NCI-H510A treated with DMSO at 0.1 percent for 48 hours (cell line): Measurements from ENCODE around the gene NLK.
"Not testable (repeated sequence)": the region's sequence is repeated elsewhere in the genome, so short reads cannot be mapped to it uniquely, and the experiment has no call there.

ENCODE experiments used
- DNase-seq: peaks from one replicate; lab custom pipeline; 2025; lab: John Stamatoyannopoulos, UW

NLK gene

DNA sequence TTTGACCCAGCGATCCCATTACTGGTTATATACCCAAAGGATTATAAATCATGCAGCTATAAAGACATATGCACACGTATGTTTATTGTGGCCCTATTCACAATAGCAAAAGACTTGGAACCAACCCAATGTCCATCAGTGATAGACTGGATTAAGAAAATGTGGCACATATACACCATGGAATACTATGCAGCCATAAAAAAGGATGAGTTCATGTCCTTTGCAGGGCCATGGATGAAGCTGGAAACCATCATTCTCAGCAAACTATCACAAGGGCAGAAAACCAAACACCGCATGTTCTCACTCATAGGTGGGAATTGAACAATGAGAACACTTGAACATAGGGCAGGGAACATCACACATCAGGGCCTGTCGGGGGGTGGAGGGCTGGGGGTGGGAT, 112.9 kb downstream of the NLK start:
- not testable (repeated sequence) for DNase-seq

GRCh38 chr17:28159004-28159403, 116.5 kb downstream of the NLK start:
- no peak for DNase-seq

DNA sequence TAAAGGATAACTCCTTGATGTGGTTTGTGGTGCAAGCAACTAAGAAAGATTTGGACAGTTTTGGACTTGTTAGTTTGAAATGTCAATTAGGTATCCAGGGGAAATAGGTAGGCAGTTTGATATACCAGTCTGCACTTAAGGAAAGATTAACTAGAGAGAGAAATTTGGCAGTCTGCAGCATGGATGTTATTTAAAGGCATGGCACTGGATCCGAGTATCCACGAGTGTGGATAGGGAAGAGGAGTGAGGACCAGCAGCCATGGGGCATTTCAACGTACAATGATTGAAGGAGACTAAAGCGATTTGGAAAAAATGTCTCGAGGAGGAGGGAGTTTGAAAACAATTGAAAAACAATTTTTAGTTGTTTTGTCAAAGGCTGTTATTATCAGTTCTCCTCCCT, 117.4 kb downstream of the NLK start:
- DNase-seq, result no peak

GRCh38 chr17:28160610-28161009, 118.1 kb downstream of the NLK start:
- no peak for DNase-seq

- no peak for DNase-seq
Observed at GRCh38 chr17:28161311-28161710, 118.8 kb downstream of the NLK start.

GRCh38 chr17:28166478-28166877, 124.0 kb downstream of the NLK start:
- DNase-seq, result no peak

GRCh38 chr17:28169621-28170349, 127.3 kb downstream of the NLK start:
- DNase-seq, result no peak

GRCh38 chr17:28170771-28171170, 128.3 kb downstream of the NLK start:
- DNase-seq, result no peak

- peak; percentile 44 for DNase-seq
Observed at GRCh38 chr17:28173031-28173561, 130.6 kb downstream of the NLK start.

- peak; percentile 48 for DNase-seq
Observed at GRCh38 chr17:28173801-28174200, 131.3 kb downstream of the NLK start.

DNA sequence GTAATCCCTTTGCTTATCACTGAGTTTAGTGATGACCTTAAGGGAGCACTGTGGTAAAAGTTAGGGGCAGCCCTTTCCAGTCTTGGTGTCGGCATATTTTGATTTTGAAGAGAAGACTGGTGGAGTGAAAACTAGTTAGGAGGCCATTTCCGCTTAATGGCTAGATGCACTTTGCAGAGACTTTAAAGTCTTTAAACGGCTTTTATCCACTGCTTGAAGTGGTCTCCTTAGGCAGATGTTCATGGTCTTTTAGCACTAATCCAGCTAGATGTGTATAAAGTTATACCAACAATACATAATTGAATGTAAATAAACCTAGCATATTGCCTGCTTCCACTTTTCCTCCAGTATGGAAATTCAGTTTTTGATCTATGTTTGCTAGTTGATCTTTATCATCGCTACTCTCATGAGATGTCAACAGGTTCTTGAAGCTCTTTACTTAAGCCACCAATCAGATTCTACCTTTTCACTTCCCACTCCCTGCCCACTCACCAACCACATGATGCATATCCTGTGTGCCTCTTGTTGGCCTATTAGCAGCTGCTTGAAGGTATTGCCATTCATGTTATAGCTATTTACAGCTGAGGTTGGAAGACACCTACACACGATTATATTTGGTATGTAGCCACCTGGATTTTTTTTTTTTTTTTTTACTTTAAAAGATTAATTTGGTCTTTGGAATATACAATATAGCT, 132.0 kb downstream of the NLK start:
- peak; percentile 97 for DNase-seq

- DNase-seq, result no peak
Observed at GRCh38 chr17:28177351-28177750, 134.9 kb downstream of the NLK start.

GRCh38 chr17:28178800-28179199, 136.3 kb downstream of the NLK start:
- no peak for DNase-seq

GRCh38 chr17:28180449-28180848, 138.0 kb downstream of the NLK start:
- no peak for DNase-seq

- DNase-seq, result no peak
Observed at GRCh38 chr17:28181568-28181967, 139.1 kb downstream of the NLK start.

DNA sequence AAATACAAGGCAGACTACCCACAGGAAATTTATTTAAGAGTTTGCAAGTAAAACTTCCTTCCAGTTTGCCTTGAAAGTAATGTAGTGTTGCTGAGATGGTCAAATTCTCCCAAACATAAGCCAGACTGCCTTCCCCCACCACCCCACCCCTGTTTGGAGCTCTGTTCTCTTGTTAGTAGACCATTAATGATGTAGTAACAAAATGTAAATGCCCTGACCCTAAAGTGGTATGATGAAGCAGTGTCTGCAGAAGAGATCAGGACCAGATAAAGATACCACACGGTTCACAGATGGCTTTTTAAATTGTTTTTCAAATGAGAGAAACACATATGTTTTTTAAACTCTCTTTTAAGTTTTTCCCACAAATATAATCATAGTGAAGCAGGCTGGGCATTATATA, 140.1 kb downstream of the NLK start:
- DNase-seq, result no peak

DNA sequence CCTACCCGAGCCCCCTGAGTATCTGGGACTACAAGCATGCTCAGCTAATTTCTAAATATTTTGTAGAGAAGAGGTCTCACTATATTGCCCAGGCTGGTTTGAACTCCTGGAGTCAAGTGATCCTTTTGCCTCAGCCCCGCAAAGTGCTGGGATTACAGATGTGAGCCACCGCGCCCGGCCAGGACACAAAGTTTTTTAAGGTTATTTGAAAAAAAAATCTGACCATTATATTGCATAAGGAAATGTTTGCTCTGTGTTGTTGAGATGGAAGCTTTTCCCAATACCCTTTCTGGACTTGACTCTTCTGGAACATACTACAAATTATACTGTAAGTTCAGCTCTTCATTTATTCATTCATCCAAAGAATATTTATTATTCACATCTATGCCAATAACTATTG, 143.2 kb downstream of the NLK start:
- DNase-seq, result no peak

GRCh38 chr17:28186472-28186871, 144.0 kb downstream of the NLK start:
- not testable (repeated sequence) for DNase-seq

GRCh38 chr17:28187931-28188330, 145.5 kb downstream of the NLK start:
- DNase-seq, result no peak

DNA sequence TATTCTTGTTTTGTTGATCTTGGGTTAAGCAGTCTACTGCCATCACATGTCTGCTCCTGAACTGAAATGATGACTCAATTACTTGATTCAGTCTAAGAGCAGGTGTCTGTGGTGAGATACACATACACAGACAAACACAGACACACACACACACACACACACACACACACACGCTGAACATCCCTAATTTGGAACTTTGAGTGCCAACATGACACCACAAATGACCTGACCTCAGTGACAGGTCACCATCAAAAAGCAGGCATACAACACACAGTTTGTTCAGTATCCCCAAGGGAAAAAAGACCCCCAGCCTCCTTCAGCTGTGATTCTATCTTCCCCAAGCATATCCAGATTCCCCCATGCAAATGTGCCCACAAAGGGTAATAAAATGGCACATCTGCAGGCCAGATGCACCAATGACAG, 146.4 kb downstream of the NLK start:
- no peak for DNase-seq

DNA sequence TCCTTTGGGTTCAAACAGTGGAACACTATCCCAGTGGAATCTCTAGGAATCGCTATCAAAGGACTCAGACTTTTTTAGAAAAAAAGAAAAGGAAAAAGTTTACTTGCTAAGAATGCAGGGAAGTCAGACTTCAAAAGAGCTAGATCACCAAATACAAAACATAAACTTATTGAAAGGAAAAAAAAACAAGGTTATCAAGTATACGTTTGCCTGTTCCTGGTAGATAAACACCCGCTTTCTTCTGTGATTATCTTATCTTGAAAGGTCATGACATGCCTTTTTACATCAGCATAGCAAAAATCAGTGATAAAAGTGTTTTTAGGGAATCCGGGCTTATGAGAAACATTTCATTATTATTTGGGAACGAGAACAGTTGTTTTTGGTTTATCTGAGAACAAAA, 147.2 kb downstream of the NLK start:
- DNase-seq, result no peak

- no peak for DNase-seq
Observed at GRCh38 chr17:28191018-28191417, 148.5 kb downstream of the NLK start.

DNA sequence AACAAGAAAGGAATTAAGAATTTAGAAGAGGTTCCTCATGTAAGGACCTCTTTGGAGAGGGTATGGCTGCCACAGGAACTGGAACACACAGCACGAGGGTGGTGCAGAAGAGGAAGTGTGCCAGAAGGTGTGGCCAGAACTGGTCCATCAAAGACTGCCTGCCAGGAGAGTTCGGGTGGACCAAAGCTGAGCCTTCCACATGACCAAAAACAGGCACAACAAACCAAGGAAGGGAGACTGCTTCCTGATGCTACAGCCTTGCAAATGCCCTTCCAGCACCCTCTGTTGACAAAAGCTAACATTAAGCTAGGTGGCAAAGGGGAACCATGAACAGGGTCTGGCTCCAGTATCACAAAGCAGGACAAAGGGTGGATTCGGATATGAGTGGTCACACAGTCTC, 150.8 kb downstream of the NLK start:
- DNase-seq, result no peak
